OCI-LY7 (cell line): ENCODE results near the gene LRRC46. TPM values are rescaled to one million over a fixed set of nuclear protein-coding genes. Genes with fewer than 3 reads are reported as not detected.

Source experiments
- BruUV-seq: library from RNA; stranded (reverse); fragments of 400-500 nt; replicated peaks from 2 replicates; lab custom pipeline; 2021; lab: Mats Ljungman, UMichigan
- CTCF ChIA-PET: fragments of 300-600 bp; sonication (Branson Sonifier 250); formaldehyde crosslinking; loops from one replicate; lab custom pipeline; 2022; ENCODE audit warnings: antibody characterized with exemption; ENCODE audit not compliant: unreplicated experiment; lab: Charles Lee
- POLR2A ChIA-PET: fragments of 300-600 bp; sonication (Branson Sonifier 250); formaldehyde crosslinking; loops from one replicate; lab custom pipeline; 2022; ENCODE audit warnings: antibody characterized with exemption; lab: Charles Lee
- DNase-seq: peaks from one replicate; pipeline ENCODE4 v3.0.0-alpha.2; 2015; ENCODE audit warnings: low spot score
- H2AFZ ChIP-seq: fragments of 200-600 bp; sonication (generic), shearing (Covaris generic); 2 replicates; pipeline ENCODE4 v1.6.1; 2014; ENCODE audit warnings: mild to moderate bottlenecking, antibody characterized with exemption, low read length, moderate library complexity
- H3K27ac ChIP-seq: fragments of 200-600 bp; sonication (generic); 2 replicates; pipeline ENCODE4 v1.5.1; 2014; ENCODE audit warnings: mixed run types, low read depth, mild to moderate bottlenecking, moderate library complexity, low read length, inconsistent platforms; ENCODE audit not compliant: poor library complexity, severe bottlenecking
- H3K36me3 ChIP-seq: fragments of 200-600 bp; sonication (generic); 2 replicates; pipeline ENCODE4 v1.6.1; 2014; ENCODE audit warnings: mild to moderate bottlenecking, antibody characterized with exemption, low read length, moderate library complexity, mixed read lengths; ENCODE audit not compliant: insufficient read depth
- H3K4me1 ChIP-seq: fragments of 200-600 bp; sonication (generic); 2 replicates; pipeline ENCODE4 v1.5.1; 2014; ENCODE audit warnings: mild to moderate bottlenecking, low read length; ENCODE audit not compliant: insufficient read depth, poor library complexity, severe bottlenecking
- H3K4me2 ChIP-seq: fragments of 200-600 bp; sonication (generic); 2 replicates; pipeline ENCODE4 v1.6.1; 2014; ENCODE audit warnings: mild to moderate bottlenecking, low read length
- H3K4me3 ChIP-seq: fragments of 200-600 bp; sonication (generic); 2 replicates; pipeline ENCODE4 v1.5.1; 2014; ENCODE audit warnings: mild to moderate bottlenecking, low read depth, low read length; ENCODE audit not compliant: poor library complexity, severe bottlenecking
- H3K79me2 ChIP-seq: fragments of 200-600 bp; sonication (generic); 2 replicates; pipeline ENCODE4 v1.6.1; 2016; ENCODE audit warnings: low read depth, mild to moderate bottlenecking, low read length, moderate library complexity, mixed read lengths; ENCODE audit not compliant: insufficient read depth
- H3K9me2 ChIP-seq: fragments of 200-600 bp; sonication (generic); 2 replicates; pipeline ENCODE4 v1.6.1; 2016; ENCODE audit warnings: mild to moderate bottlenecking, low read length, mixed read lengths; ENCODE audit not compliant: insufficient read depth
- H3K9me3 ChIP-seq: fragments of 200-600 bp; sonication (generic); 2 replicates; pipeline ENCODE4 v1.6.1; 2014; ENCODE audit warnings: mild to moderate bottlenecking, mixed run types, low read length, mixed read lengths
- H4K20me1 ChIP-seq: fragments of 200-600 bp; sonication (generic); 2 replicates; pipeline ENCODE4 v1.6.1; 2014; ENCODE audit warnings: mild to moderate bottlenecking, antibody characterized with exemption, low read length, moderate library complexity, mixed read lengths; ENCODE audit not compliant: insufficient read depth
- CTCF ChIP-seq: fragments of 200-600 bp; sonication (generic); conservative IDR thresholded peaks from 2 replicates; pipeline ENCODE4 v1.5.1; 2014; ENCODE audit warnings: mild to moderate bottlenecking, antibody characterized with exemption, low read length, moderate library complexity, mixed read lengths
- EZH2phosphoT487 ChIP-seq: fragments of 200-600 bp; sonication (generic); IDR thresholded peaks from 2 replicates; pipeline ENCODE4 v1.6.1; 2018; ENCODE audit warnings: low read depth, borderline replicate concordance, mild to moderate bottlenecking, mixed run types, antibody characterized with exemption, low read length, moderate library complexity, mixed read lengths
- intact Hi-C: fragments of 100-400 bp; cut with micrococcal nuclease; formaldehyde crosslinking; loops from one replicate; pipeline ENCODE4 v1.10.0; 2022; ENCODE audit not compliant: unreplicated experiment
- total RNA-seq, 2 experiments: library from RNA; depleted of rRNA in 1 of 2; stranded (reverse); fragments of >200 nt in 1 of 2; shearing (Covaris generic) in 1 of 2; gene quantifications; 2 replicates each; pipeline ENCODE4 v1.2.3, GENCODE V29; 2014 to 2022

Gene LRRC46
- total RNA-seq, 2 experiments from 2014 or later: 0.85 to 1.2 TPM

DNA sequence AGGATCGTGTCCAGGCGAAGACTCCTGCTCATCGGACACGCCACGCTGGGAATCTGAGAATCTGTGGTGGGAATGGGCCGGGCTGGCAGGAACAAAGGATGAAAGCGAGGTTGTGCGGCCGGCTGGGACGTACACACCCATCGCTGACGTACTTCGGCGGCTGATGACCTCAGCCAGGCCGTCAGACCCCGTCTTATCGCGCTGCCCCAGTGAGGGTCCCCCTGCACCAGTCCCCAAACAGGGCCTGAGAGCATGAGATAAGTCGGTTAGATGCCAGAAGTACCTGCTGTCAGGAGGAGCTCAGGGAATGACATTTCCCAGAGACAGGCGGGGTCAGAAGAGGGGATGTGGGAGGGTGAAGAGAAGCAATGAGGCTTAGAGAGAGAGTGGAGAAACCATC lies 35.5 kb downstream of the LRRC46 start:
- no peaks in the 10 kb centered on the region for H3K36me3 ChIP-seq
- peaks cover 4% of the 10 kb centered on the region for H3K4me1 ChIP-seq
- H3K79me2 ChIP-seq: no peaks in the 10 kb centered on the region
- no TSS peak for BruUV-seq
- H4K20me1 ChIP-seq: no peaks in the 10 kb centered on the region
- TF ChIP-seq EZH2phosphoT487: no peak
- H3K4me2 ChIP-seq: no peak overlapping the region
- intact Hi-C loops: no loop called here
- DNase-seq: no peak
- no peaks in the 10 kb centered on the region for H3K9me2 ChIP-seq
- H3K9me3 ChIP-seq: no peaks in the 10 kb centered on the region
- POLR2A ChIA-PET: no interaction called here
- CTCF ChIA-PET: no interaction called here
- no peak overlapping the region for H2AFZ ChIP-seq
- no peak overlapping the region for H3K27ac ChIP-seq
- H3K4me3 ChIP-seq: no peak overlapping the region

GRCh38 chr17:47867813-47868533 lies 36.5 kb downstream of the LRRC46 start:
- Histone ChIP-seq H3K36me3 (no peaks in the 10 kb centered on the region), H3K4me2 (no peak overlapping the region), H3K4me3 (no peak overlapping the region), H3K27ac (no peak overlapping the region), H4K20me1 (no peaks in the 10 kb centered on the region), H2AFZ (no peak overlapping the region), H3K9me2 (no peaks in the 10 kb centered on the region), H3K4me1 (no peaks in the 10 kb centered on the region), H3K79me2 (no peaks in the 10 kb centered on the region), H3K9me3 (no peaks in the 10 kb centered on the region)
- DNase-seq: no peak
- POLR2A ChIA-PET: no interaction called here
- TF ChIP-seq CTCF: no peak
- no peak for TF ChIP-seq EZH2phosphoT487
- BruUV-seq: no TSS peak
- intact Hi-C loops: no loop called here
- CTCF ChIA-PET: no interaction called here

GRCh38 chr17:47869114-47869513 lies 37.6 kb downstream of the LRRC46 start:
- H3K4me1 ChIP-seq: no peaks in the 10 kb centered on the region
- POLR2A ChIA-PET: no interaction called here
- no peak overlapping the region for H3K27ac ChIP-seq
- H3K79me2 ChIP-seq: no peaks in the 10 kb centered on the region
- no peak overlapping the region for H3K4me2 ChIP-seq
- H3K9me3 ChIP-seq: no peaks in the 10 kb centered on the region
- H3K9me2 ChIP-seq: no peaks in the 10 kb centered on the region
- no peak overlapping the region for H2AFZ ChIP-seq
- H3K36me3 ChIP-seq: no peaks in the 10 kb centered on the region
- no peak for DNase-seq
- no peak overlapping the region for H3K4me3 ChIP-seq
- CTCF ChIA-PET: no interaction called here
- TF ChIP-seq CTCF: no peak
- no peak for TF ChIP-seq EZH2phosphoT487
- no peaks in the 10 kb centered on the region for H4K20me1 ChIP-seq
- no TSS peak for BruUV-seq
- intact Hi-C loops: no loop called here
